ENCODE results near the gene ITGB4. TPM values are rescaled to one million over a fixed set of nuclear protein-coding genes. Genes with fewer than 3 reads are reported as not detected.

ITGB4 gene
- total and polyA plus RNA-seq, 2 donors (not counting 3 experiments of a cell fraction or from before 2014, with no cell fraction given): 4.2 to 6.7 TPM

- H3K9ac ChIP-seq (replicated peaks; ENCODE audit: extremely low read depth, insufficient read depth, low read length): no peak overlapping the region
- peaks cover 11% of the 10 kb centered on the region for H3K4me1 ChIP-seq (ENCODE audit: control insufficient read depth, extremely low read depth, insufficient read depth, low read length)
- BruUV-seq (replicated peaks): no TSS peak
- no peak overlapping the region for H3K4me3 ChIP-seq (replicated peaks in 1 of 3; ENCODE audit: insufficient read depth in 1 of 3, low read depth in 1 of 3, low read length in 3 of 3)
- no peaks in the 10 kb centered on the region for H3K79me2 ChIP-seq (ENCODE audit: control insufficient read depth, insufficient read depth, low read length)
- no peak for DNase-seq (ENCODE audit: low read depth, low spot score)
- ChIA-PET POLR2A (no interaction called here), CTCF (interaction anchor here (1.2 kb wide), 1 partner anchor 87 kb away, joined by 4 read pairs; the partner anchor contains the start of gene WBP2)
- no peak overlapping the region for H2AFZ ChIP-seq (ENCODE audit: low read depth, low read length)
- H3K27me3 ChIP-seq (ENCODE audit: control insufficient read depth in 2 of 2, insufficient read depth in 2 of 2, low read length in 2 of 2): no peaks in the 10 kb centered on the region
- no peaks in the 10 kb centered on the region for H3K36me3 ChIP-seq (ENCODE audit: control insufficient read depth in 2 of 2, extremely low read depth in 1 of 2, insufficient read depth in 2 of 2, low read length in 2 of 2)
- H3K9me3 ChIP-seq (replicated peaks; ENCODE audit: control insufficient read depth, insufficient read depth, low read length): no peaks in the 10 kb centered on the region
- dilution Hi-C loops (cut with MboI; ENCODE audit: extremely low pct_ligation_motif_present, low sequenced_read_pairs) (no loop called here), intact Hi-C loops (cut with micrococcal nuclease) (no loop called here)
- H3K27ac ChIP-seq (ENCODE audit: insufficient read depth, low read depth, low read length): no peak overlapping the region
- TF ChIP-seq, protein P1, sequence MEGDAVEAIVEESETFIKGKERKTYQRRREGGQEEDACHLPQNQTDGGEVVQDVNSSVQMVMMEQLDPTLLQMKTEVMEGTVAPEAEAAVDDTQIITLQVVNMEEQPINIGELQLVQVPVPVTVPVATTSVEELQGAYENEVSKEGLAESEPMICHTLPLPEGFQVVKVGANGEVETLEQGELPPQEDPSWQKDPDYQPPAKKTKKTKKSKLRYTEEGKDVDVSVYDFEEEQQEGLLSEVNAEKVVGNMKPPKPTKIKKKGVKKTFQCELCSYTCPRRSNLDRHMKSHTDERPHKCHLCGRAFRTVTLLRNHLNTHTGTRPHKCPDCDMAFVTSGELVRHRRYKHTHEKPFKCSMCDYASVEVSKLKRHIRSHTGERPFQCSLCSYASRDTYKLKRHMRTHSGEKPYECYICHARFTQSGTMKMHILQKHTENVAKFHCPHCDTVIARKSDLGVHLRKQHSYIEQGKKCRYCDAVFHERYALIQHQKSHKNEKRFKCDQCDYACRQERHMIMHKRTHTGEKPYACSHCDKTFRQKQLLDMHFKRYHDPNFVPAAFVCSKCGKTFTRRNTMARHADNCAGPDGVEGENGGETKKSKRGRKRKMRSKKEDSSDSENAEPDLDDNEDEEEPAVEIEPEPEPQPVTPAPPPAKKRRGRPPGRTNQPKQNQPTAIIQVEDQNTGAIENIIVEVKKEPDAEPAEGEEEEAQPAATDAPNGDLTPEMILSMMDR (IDR thresholded peaks at IDR 0.05; ENCODE audit: extremely low read depth in 1 of 2, insufficient read depth in 1 of 2, low read depth in 1 of 2, low read length in 2 of 2): no peak
- TF ChIP-seq EZH2 (IDR thresholded peaks at IDR 0.05; ENCODE audit: borderline replicate concordance, low read depth, low read length, severe bottlenecking) (no peak), MYC (IDR thresholded peaks at IDR 0.05; ENCODE audit: low read depth, low read length) (no peak), MAX (IDR thresholded peaks at IDR 0.05; ENCODE audit: insufficient read depth, insufficient read length) (no peak), POLR2AphosphoS5 (IDR thresholded peaks at IDR 0.05; ENCODE audit: insufficient read depth, low read depth, low read length) (no peak), POLR2A (IDR thresholded peaks at IDR 0.05; ENCODE audit: low read depth, low read length) (no peak), GATA2 (IDR thresholded peaks at IDR 0.05; ENCODE audit: insufficient read depth, insufficient read length, low read depth, low read length) (no peak), FOS (IDR thresholded peaks at IDR 0.05; ENCODE audit: borderline replicate concordance, insufficient read depth, low read length) (no peak)
- H3K9me1 ChIP-seq (replicated peaks; ENCODE audit: control insufficient read depth, extremely low read depth, insufficient read depth, low read length): no peaks in the 10 kb centered on the region
- no peak overlapping the region for H3K4me2 ChIP-seq (ENCODE audit: insufficient read depth, low read length)
- FAIRE-seq: no peak
- no peaks in the 10 kb centered on the region for H4K20me1 ChIP-seq (replicated peaks; ENCODE audit: control insufficient read depth, extremely low read depth, insufficient read depth, low read length)
These were observed 46.6 kb downstream of the ITGB4 start for GRCh38 chr17:75767881-75768280.
